Nephron (organoid): ENCODE data around the gene NPIPB8.
"Not testable (repeated sequence)": the region's sequence is repeated elsewhere in the genome, so short reads cannot be mapped to it uniquely, and the experiment has no call there.

Source experiments
- H3K27ac Mint-ChIP-seq, 3 experiments: 2 replicates each; pipeline ENCODE4 v1.8.0; 2020; ENCODE audit warnings: mixed read lengths in 3 of 3, mild to moderate bottlenecking in 2 of 3, moderate library complexity in 1 of 3
- H3K27me3 Mint-ChIP-seq: 2 replicates; pipeline ENCODE4 v1.8.0; 2021; ENCODE audit warnings: low read depth, mild to moderate bottlenecking, moderate library complexity, mixed read lengths
- H3K36me3 Mint-ChIP-seq: 2 replicates; pipeline ENCODE4 v1.8.0; 2020; ENCODE audit warnings: low read depth, mixed read lengths
- H3K4me1 Mint-ChIP-seq: 2 replicates; pipeline ENCODE4 v1.8.0; 2020; ENCODE audit warnings: mixed read lengths
- H3K4me3 Mint-ChIP-seq, 3 experiments: 2 replicates each; pipeline ENCODE4 v1.8.0; 2020; ENCODE audit warnings: mild to moderate bottlenecking in 3 of 3, mixed read lengths in 3 of 3, moderate library complexity in 2 of 3
- H3K9me3 Mint-ChIP-seq: 2 replicates; pipeline ENCODE4 v1.8.0; 2020; ENCODE audit warnings: mixed read lengths
- TF ChIP-seq, protein P1 (sequence below), 3 experiments: fragments of 200-600 bp; sonication (generic); IDR thresholded peaks; one replicate each; pipeline ENCODE4 v1.5.0; 2021; ENCODE audit warnings: antibody characterized with exemption in 3 of 3; ENCODE audit not compliant: unreplicated experiment in 3 of 3

The NPIPB8 gene

DNA sequence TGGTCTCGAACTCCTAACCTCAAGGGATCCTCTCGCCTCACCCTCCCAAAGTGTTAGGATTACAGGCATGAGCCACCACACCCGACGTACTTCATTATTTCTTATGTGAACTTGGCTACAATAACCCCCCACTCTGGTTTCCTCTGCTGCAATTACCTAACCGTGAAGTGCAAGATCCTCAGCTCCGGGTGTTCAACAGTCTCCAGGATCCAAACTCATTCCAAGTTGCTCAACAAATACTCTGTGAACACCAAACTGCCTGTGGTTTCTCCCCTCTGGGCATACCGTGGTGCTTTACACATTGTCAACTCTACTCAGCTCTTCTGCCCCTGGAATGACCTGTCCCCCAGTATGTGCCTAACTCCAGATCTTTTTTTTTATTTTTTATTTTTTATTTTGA, 21.2 kb upstream of the NPIPB8 start:
- Mint-ChIP-seq H3K9me3 (no peaks in the 10 kb centered on the region), H3K4me1 (no peaks in the 10 kb centered on the region)
- TF ChIP-seq, protein P1, sequence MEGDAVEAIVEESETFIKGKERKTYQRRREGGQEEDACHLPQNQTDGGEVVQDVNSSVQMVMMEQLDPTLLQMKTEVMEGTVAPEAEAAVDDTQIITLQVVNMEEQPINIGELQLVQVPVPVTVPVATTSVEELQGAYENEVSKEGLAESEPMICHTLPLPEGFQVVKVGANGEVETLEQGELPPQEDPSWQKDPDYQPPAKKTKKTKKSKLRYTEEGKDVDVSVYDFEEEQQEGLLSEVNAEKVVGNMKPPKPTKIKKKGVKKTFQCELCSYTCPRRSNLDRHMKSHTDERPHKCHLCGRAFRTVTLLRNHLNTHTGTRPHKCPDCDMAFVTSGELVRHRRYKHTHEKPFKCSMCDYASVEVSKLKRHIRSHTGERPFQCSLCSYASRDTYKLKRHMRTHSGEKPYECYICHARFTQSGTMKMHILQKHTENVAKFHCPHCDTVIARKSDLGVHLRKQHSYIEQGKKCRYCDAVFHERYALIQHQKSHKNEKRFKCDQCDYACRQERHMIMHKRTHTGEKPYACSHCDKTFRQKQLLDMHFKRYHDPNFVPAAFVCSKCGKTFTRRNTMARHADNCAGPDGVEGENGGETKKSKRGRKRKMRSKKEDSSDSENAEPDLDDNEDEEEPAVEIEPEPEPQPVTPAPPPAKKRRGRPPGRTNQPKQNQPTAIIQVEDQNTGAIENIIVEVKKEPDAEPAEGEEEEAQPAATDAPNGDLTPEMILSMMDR (IDR thresholded peaks at IDR 0.05; ENCODE audit: unreplicated experiment in 3 of 3) = no peak

DNA sequence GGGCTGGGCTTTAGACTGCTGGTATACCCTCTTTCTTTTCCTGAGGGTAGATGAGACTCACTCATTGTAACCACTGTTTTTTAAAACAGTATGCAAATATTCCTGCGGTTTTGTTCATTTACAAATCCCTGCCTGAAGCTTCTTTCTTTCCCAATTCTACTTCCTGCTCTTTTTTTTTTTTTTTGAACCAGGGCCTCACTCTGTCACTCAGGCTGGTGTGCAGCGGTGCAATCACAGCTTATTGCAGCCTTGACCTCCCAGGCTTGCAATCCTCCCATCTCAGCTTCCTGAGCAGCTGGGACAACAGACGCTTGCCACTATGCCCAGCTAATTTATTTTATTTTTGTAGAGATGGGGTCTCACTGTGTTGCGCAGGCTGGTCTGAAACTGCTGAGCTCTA, 20.0 kb upstream of the NPIPB8 start:
- TF ChIP-seq, protein P1 (IDR thresholded peaks at IDR 0.05; ENCODE audit: unreplicated experiment in 3 of 3) = no peak
- H3K27ac Mint-ChIP-seq = peak overlapping the region in 1 of 3 experiments; percentile 87
- no peaks in the 10 kb centered on the region for H3K36me3 Mint-ChIP-seq
- H3K9me3 Mint-ChIP-seq = no peaks in the 10 kb centered on the region
- H3K4me3 Mint-ChIP-seq = no peak overlapping the region
- no peaks in the 10 kb centered on the region for H3K4me1 Mint-ChIP-seq
- no peaks in the 10 kb centered on the region for H3K27me3 Mint-ChIP-seq

More for the DNA sequence above, 21.2 kb upstream of the NPIPB8 start:
- no peaks in the 10 kb centered on the region for H3K27me3 Mint-ChIP-seq
- no peak overlapping the region for H3K27ac Mint-ChIP-seq
- H3K4me3 Mint-ChIP-seq = no peak overlapping the region
- H3K36me3 Mint-ChIP-seq = no peaks in the 10 kb centered on the region

DNA sequence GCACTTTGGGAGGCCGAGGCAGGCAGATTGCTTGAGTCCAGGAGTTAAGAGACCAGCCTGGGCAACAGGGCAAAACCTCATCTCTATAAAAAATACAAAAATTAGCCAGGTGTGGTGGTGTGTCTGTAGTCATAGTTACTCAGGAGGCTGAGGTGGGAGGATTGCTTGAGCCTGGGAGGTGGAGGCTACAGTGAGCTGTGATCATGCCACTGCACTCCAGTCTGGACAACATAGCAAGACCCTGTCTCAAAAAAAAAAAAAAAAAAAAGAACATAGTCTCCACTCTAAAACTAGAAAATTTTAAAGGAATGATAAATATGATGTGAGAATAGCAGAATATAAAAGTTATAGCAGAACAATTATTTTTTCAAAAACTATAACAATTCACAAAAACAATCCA, 17.5 kb upstream of the NPIPB8 start:
- H3K4me1 Mint-ChIP-seq, H3K27ac Mint-ChIP-seq, H3K36me3 Mint-ChIP-seq, H3K27me3 Mint-ChIP-seq, H3K4me3 Mint-ChIP-seq, H3K9me3 Mint-ChIP-seq: not testable (repeated sequence)

- no peaks in the 10 kb centered on the region for H3K27me3 Mint-ChIP-seq
- TF ChIP-seq, protein P1 (IDR thresholded peaks at IDR 0.05; ENCODE audit: unreplicated experiment in 3 of 3) = no peak
- peaks cover 5% of the 10 kb centered on the region for H3K9me3 Mint-ChIP-seq
- no peak overlapping the region for H3K27ac Mint-ChIP-seq
- no peaks in the 10 kb centered on the region for H3K4me1 Mint-ChIP-seq
- H3K4me3 Mint-ChIP-seq = no peak overlapping the region
- no peaks in the 10 kb centered on the region for H3K36me3 Mint-ChIP-seq
Observed at GRCh38 chr16:28621481-28622155, 16.2 kb upstream of the NPIPB8 start.

GRCh38 chr16:28622532-28623171, 15.2 kb upstream of the NPIPB8 start:
- H3K4me3 Mint-ChIP-seq = not testable (repeated sequence)

GRCh38 chr16:28623172-28623711, 14.6 kb upstream of the NPIPB8 start:
- H3K27me3 Mint-ChIP-seq = no peaks in the 10 kb centered on the region
- no peaks in the 10 kb centered on the region for H3K4me1 Mint-ChIP-seq
- H3K9me3 Mint-ChIP-seq = peaks cover 5% of the 10 kb centered on the region
- TF ChIP-seq, protein P1 (IDR thresholded peaks at IDR 0.05; ENCODE audit: unreplicated experiment in 3 of 3) = no peak
- H3K4me3 Mint-ChIP-seq = no peak overlapping the region
- H3K36me3 Mint-ChIP-seq = no peaks in the 10 kb centered on the region
- no peak overlapping the region for H3K27ac Mint-ChIP-seq

More at GRCh38 chr16:28622532-28623171, 15.2 kb upstream of the NPIPB8 start:
- not testable (repeated sequence) for H3K36me3 Mint-ChIP-seq, H3K4me1 Mint-ChIP-seq, H3K27me3 Mint-ChIP-seq, H3K27ac Mint-ChIP-seq, H3K9me3 Mint-ChIP-seq

DNA sequence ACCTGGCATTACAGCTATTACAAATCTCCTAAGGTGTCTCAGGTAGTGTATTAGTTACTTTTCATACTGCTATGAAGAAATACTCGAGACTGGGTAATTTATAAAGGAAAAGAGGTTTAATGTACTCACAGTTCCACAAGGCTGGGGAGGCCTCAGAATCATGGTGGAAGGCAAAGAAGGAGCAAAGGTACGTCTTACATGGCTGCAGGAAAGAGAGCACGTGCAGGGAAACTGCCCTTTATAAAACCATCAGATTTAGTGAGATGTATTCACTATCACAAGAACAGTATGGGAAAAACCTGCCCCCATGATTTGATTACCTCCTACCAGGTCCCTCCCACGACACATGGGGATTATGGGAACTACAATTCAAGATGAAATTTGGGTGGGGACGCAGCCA, 7.0 kb upstream of the NPIPB8 start:
- H3K9me3 Mint-ChIP-seq, H3K4me1 Mint-ChIP-seq, H3K27ac Mint-ChIP-seq, H3K4me3 Mint-ChIP-seq, H3K27me3 Mint-ChIP-seq, H3K36me3 Mint-ChIP-seq: not testable (repeated sequence)

- not testable (repeated sequence) for H3K9me3 Mint-ChIP-seq, H3K27ac Mint-ChIP-seq, H3K4me3 Mint-ChIP-seq, H3K36me3 Mint-ChIP-seq, H3K4me1 Mint-ChIP-seq, H3K27me3 Mint-ChIP-seq
Observed at GRCh38 chr16:28636093-28636823, 1.6 kb upstream of the NPIPB8 start.

DNA sequence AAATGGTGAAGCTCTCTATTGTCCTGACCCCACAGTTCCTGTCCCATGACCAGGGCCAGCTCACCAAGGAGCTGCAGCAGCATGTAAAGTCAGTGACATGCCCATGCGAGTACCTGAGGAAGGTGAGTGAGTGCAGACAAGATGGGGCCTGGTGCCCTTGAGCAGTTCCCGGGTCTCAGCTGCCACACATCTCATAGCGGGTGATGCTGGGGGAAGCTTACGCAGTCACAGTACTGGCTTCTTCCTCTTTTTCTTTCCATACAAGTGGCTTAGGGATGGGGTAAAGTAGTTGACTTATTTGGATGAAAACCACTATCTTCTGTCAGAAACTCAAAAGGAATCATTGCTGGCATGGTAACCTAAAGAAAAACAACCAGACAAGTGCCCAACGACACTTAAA, 494 bp downstream of the NPIPB8 start:
- not testable (repeated sequence) for H3K9me3 Mint-ChIP-seq, H3K4me1 Mint-ChIP-seq, H3K36me3 Mint-ChIP-seq, H3K27ac Mint-ChIP-seq, H3K27me3 Mint-ChIP-seq, H3K4me3 Mint-ChIP-seq

DNA sequence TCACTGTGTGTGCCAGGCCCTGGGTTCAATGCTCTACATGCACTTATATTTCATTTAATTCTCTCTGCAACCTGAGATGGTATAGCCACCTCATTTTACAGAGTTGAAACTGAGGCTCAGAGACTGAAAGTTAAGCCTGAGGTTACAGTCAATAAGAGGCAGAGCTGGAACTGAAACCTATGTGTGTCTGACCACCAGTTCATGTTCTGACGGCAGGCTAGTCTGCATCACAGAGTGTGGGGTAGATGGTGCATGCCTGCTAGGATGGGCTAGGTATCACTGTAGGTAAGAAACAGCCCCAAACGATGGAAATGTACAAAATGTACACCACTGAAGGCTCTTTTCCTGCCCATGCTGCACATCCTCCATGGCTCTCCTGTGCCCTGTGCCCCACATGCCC, 2.1 kb downstream of the NPIPB8 start:
- H3K9me3 Mint-ChIP-seq, H3K27ac Mint-ChIP-seq, H3K36me3 Mint-ChIP-seq, H3K4me1 Mint-ChIP-seq, H3K4me3 Mint-ChIP-seq, H3K27me3 Mint-ChIP-seq: not testable (repeated sequence)
